Type B pancreatic cell (in vitro differentiated cells): Measurements from ENCODE around the gene RBM25. TPM values are rescaled to one million over a fixed set of nuclear protein-coding genes. Genes with fewer than 3 reads are reported as not detected.

Experiments
- DNase-seq: peaks from one replicate; pipeline ENCODE4 v3.0.0; 2021; ENCODE audit warnings: mixed read lengths; ENCODE audit not compliant: unreplicated experiment; ENCODE audit errors: extremely low spot score
- H3K27ac Mint-ChIP-seq: 2 replicates; pipeline ENCODE4 v1.8.0; 2021; ENCODE audit warnings: mild to moderate bottlenecking, mixed read lengths
- H3K27me3 Mint-ChIP-seq: 2 replicates; pipeline ENCODE4 v1.8.0; 2021; ENCODE audit warnings: mixed read lengths
- H3K36me3 Mint-ChIP-seq: 2 replicates; pipeline ENCODE4 v1.8.0; 2021; ENCODE audit warnings: mixed read lengths
- H3K4me1 Mint-ChIP-seq: one replicate; pipeline ENCODE4 v1.8.0; 2021; ENCODE audit warnings: mixed read lengths; ENCODE audit not compliant: unreplicated experiment
- H3K4me3 Mint-ChIP-seq: 2 replicates; pipeline ENCODE4 v1.8.0; 2021; ENCODE audit warnings: mild to moderate bottlenecking, mixed read lengths
- H3K9me3 Mint-ChIP-seq: 2 replicates; pipeline ENCODE4 v1.8.0; 2021; ENCODE audit warnings: mixed read lengths
- CTCF ChIP-seq: fragments of 200-600 bp; sonication (generic); conservative IDR thresholded peaks from 2 replicates; pipeline ENCODE4 v1.5.0; 2021; ENCODE audit warnings: antibody characterized with exemption, mild to moderate bottlenecking
- total RNA-seq: library from RNA; stranded (reverse); gene quantifications from 2 replicates; pipeline ENCODE4 v1.2.1, GENCODE V29; 2021; ENCODE audit warnings: low replicate concordance

RBM25 gene
- total RNA-seq, 1 donor from 2014 or later, result 94.6 TPM

- H3K4me1 Mint-ChIP-seq, result no peaks in the 10 kb centered on the region
- H3K9me3 Mint-ChIP-seq, result no peaks in the 10 kb centered on the region
- no peak overlapping the region for H3K27ac Mint-ChIP-seq
- H3K36me3 Mint-ChIP-seq, result peaks cover 42% of the 10 kb centered on the region
- no peaks in the 10 kb centered on the region for H3K27me3 Mint-ChIP-seq
- no peak for TF ChIP-seq CTCF
- H3K4me3 Mint-ChIP-seq, result no peak overlapping the region
- DNase-seq, result no peak
Observed at GRCh38 chr14:73105727-73106126, 47.4 kb downstream of the RBM25 start.

GRCh38 chr14:73116079-73116665 lies 57.8 kb downstream of the RBM25 start:
- TF ChIP-seq CTCF, result no peak
- Mint-ChIP-seq H3K4me1 (no peaks in the 10 kb centered on the region), H3K36me3 (peaks cover 43% of the 10 kb centered on the region), H3K27me3 (no peaks in the 10 kb centered on the region), H3K9me3 (no peaks in the 10 kb centered on the region), H3K27ac (no peak overlapping the region), H3K4me3 (no peak overlapping the region)
- DNase-seq, result no peak

- H3K27me3 Mint-ChIP-seq, result no peaks in the 10 kb centered on the region
- no peak for DNase-seq
- no peak for TF ChIP-seq CTCF
Observed at GRCh38 chr14:73124180-73124894, 66.0 kb downstream of the RBM25 start.

GRCh38 chr14:73125169-73125588 lies 66.8 kb downstream of the RBM25 start:
- H3K27ac Mint-ChIP-seq, result no peak overlapping the region
- H3K4me1 Mint-ChIP-seq, result peaks cover 13% of the 10 kb centered on the region
- H3K27me3 Mint-ChIP-seq, result no peaks in the 10 kb centered on the region
- peaks cover 23% of the 10 kb centered on the region for H3K36me3 Mint-ChIP-seq
- no peak overlapping the region for H3K4me3 Mint-ChIP-seq
- no peak for DNase-seq
- no peak for TF ChIP-seq CTCF
- H3K9me3 Mint-ChIP-seq, result no peaks in the 10 kb centered on the region

More at GRCh38 chr14:73124180-73124894, 66.0 kb downstream of the RBM25 start:
- no peaks in the 10 kb centered on the region for H3K9me3 Mint-ChIP-seq
- no peak overlapping the region for H3K4me3 Mint-ChIP-seq
- H3K4me1 Mint-ChIP-seq, result peaks cover 13% of the 10 kb centered on the region
- H3K36me3 Mint-ChIP-seq, result peaks cover 31% of the 10 kb centered on the region
- H3K27ac Mint-ChIP-seq, result no peak overlapping the region

GRCh38 chr14:73125746-73126145 lies 67.4 kb downstream of the RBM25 start:
- no peak overlapping the region for H3K4me3 Mint-ChIP-seq

More at GRCh38 chr14:73125746-73126145, 67.4 kb downstream of the RBM25 start:
- DNase-seq, result no peak
- Mint-ChIP-seq H3K27me3 (no peaks in the 10 kb centered on the region), H3K27ac (no peak overlapping the region), H3K9me3 (no peaks in the 10 kb centered on the region), H3K4me1 (peaks cover 13% of the 10 kb centered on the region), H3K36me3 (peaks cover 22% of the 10 kb centered on the region)
- TF ChIP-seq CTCF, result no peak
